ENCODE measurements around the gene DLX2.
"Not testable (repeated sequence)": the region's sequence is repeated elsewhere in the genome, so short reads cannot be mapped to it uniquely, and the experiment has no call there.

DLX2 gene

GRCh38 chr2:172102391-172103359 is at the start of gene DLX2:
Gene DLX2, minus strand, starts transcription at chr2:172102900. Its CDS starts 362 bp downstream, at chr2:172102538.
- Histone ChIP-seq H3K27me3 (replicated peaks; ENCODE audit: control insufficient read depth, insufficient read depth, low read length) (peaks cover 29% of the 10 kb centered on the region), H3K4me3 (ENCODE audit: low read length) (peak within 1 kb of the TSS; percentile 81)
- peak; percentile 97 for DNase-seq (ENCODE audit: low read depth)

GRCh38 chr2:172147944-172148650 is 45.4 kb upstream of the DLX2 start:
- no peak overlapping the region for H3K9ac ChIP-seq (ENCODE audit: low read length)
- peak; percentile 1 for DNase-seq (ENCODE audit: low read depth)
- no peaks in the 10 kb centered on the region for H3K4me1 ChIP-seq (ENCODE audit: control insufficient read depth, insufficient read depth, low read length)
- no peaks in the 10 kb centered on the region for H3K9me3 ChIP-seq (ENCODE audit: control insufficient read depth, low read length)
- H3K36me3 ChIP-seq (ENCODE audit: control insufficient read depth, insufficient read depth, low read length, severe bottlenecking): no peaks in the 10 kb centered on the region
- no peak overlapping the region for H3K4me3 ChIP-seq (ENCODE audit: low read length)
- peaks cover 4% of the 10 kb centered on the region for H3K27me3 ChIP-seq (replicated peaks; ENCODE audit: control insufficient read depth, insufficient read depth, low read length)

More at GRCh38 chr2:172102391-172103359, at the start of gene DLX2:
- Histone ChIP-seq H3K9ac (ENCODE audit: low read length) (peak within 1 kb of the TSS; percentile 47), H3K36me3 (ENCODE audit: control insufficient read depth, insufficient read depth, low read length, severe bottlenecking) (no peaks in the 10 kb centered on the region), H3K9me3 (ENCODE audit: control insufficient read depth, low read length) (no peaks in the 10 kb centered on the region), H3K4me1 (ENCODE audit: control insufficient read depth, insufficient read depth, low read length) (peaks cover 51% of the 10 kb centered on the region)

- Histone ChIP-seq H3K4me3 (ENCODE audit: low read length) (no peak overlapping the region), H3K9ac (ENCODE audit: low read length) (no peak overlapping the region), H3K36me3 (ENCODE audit: control insufficient read depth, insufficient read depth, low read length, severe bottlenecking) (no peaks in the 10 kb centered on the region), H3K27me3 (replicated peaks; ENCODE audit: control insufficient read depth, insufficient read depth, low read length) (peaks cover 2% of the 10 kb centered on the region), H3K4me1 (ENCODE audit: control insufficient read depth, insufficient read depth, low read length) (no peaks in the 10 kb centered on the region), H3K9me3 (ENCODE audit: control insufficient read depth, low read length) (peaks cover 9% of the 10 kb centered on the region)
- no peak for DNase-seq (ENCODE audit: low read depth)
Observed at GRCh38 chr2:172143817-172144216, 41.1 kb upstream of the DLX2 start.

GRCh38 chr2:172138727-172139126 is 36.0 kb upstream of the DLX2 start:
- not testable (repeated sequence) for H3K4me3 ChIP-seq (ENCODE audit: low read length); H3K9ac ChIP-seq (ENCODE audit: low read length); H3K9me3 ChIP-seq (ENCODE audit: control insufficient read depth, low read length); H3K36me3 ChIP-seq (ENCODE audit: control insufficient read depth, insufficient read depth, low read length, severe bottlenecking); DNase-seq (ENCODE audit: low read depth); H3K4me1 ChIP-seq (ENCODE audit: control insufficient read depth, insufficient read depth, low read length); H3K27me3 ChIP-seq (replicated peaks; ENCODE audit: control insufficient read depth, insufficient read depth, low read length)

GRCh38 chr2:172137943-172138342 is 35.2 kb upstream of the DLX2 start:
- Histone ChIP-seq H3K9me3 (ENCODE audit: control insufficient read depth, low read length) (peaks cover 9% of the 10 kb centered on the region), H3K9ac (ENCODE audit: low read length) (no peak overlapping the region), H3K4me3 (ENCODE audit: low read length) (no peak overlapping the region), H3K36me3 (ENCODE audit: control insufficient read depth, insufficient read depth, low read length, severe bottlenecking) (no peaks in the 10 kb centered on the region), H3K27me3 (replicated peaks; ENCODE audit: control insufficient read depth, insufficient read depth, low read length) (no peaks in the 10 kb centered on the region), H3K4me1 (ENCODE audit: control insufficient read depth, insufficient read depth, low read length) (no peaks in the 10 kb centered on the region)
- DNase-seq (ENCODE audit: low read depth): no peak

- Histone ChIP-seq H3K4me3 (ENCODE audit: low read length) (no peak overlapping the region), H3K9ac (ENCODE audit: low read length) (no peak overlapping the region), H3K4me1 (ENCODE audit: control insufficient read depth, insufficient read depth, low read length) (no peaks in the 10 kb centered on the region), H3K36me3 (ENCODE audit: control insufficient read depth, insufficient read depth, low read length, severe bottlenecking) (no peaks in the 10 kb centered on the region), H3K9me3 (ENCODE audit: control insufficient read depth, low read length) (peaks cover 9% of the 10 kb centered on the region), H3K27me3 (replicated peaks; ENCODE audit: control insufficient read depth, insufficient read depth, low read length) (no peaks in the 10 kb centered on the region)
- no peak for DNase-seq (ENCODE audit: low read depth)
Observed at GRCh38 chr2:172137109-172137508, 34.4 kb upstream of the DLX2 start.

GRCh38 chr2:172135446-172135845 is 32.7 kb upstream of the DLX2 start:
- no peak overlapping the region for H3K4me3 ChIP-seq (ENCODE audit: low read length)
- no peaks in the 10 kb centered on the region for H3K36me3 ChIP-seq (ENCODE audit: control insufficient read depth, insufficient read depth, low read length, severe bottlenecking)
- no peak for DNase-seq (ENCODE audit: low read depth)
- no peak overlapping the region for H3K9ac ChIP-seq (ENCODE audit: low read length)
- H3K27me3 ChIP-seq (replicated peaks; ENCODE audit: control insufficient read depth, insufficient read depth, low read length): no peaks in the 10 kb centered on the region
- no peaks in the 10 kb centered on the region for H3K4me1 ChIP-seq (ENCODE audit: control insufficient read depth, insufficient read depth, low read length)
- H3K9me3 ChIP-seq (ENCODE audit: control insufficient read depth, low read length): peaks cover 9% of the 10 kb centered on the region

GRCh38 chr2:172134270-172134669 is 31.6 kb upstream of the DLX2 start:
- H3K4me3 ChIP-seq (ENCODE audit: low read length): no peak overlapping the region
- H3K36me3 ChIP-seq (ENCODE audit: control insufficient read depth, insufficient read depth, low read length, severe bottlenecking): no peaks in the 10 kb centered on the region
- H3K4me1 ChIP-seq (ENCODE audit: control insufficient read depth, insufficient read depth, low read length): no peaks in the 10 kb centered on the region
- no peak overlapping the region for H3K9ac ChIP-seq (ENCODE audit: low read length)
- DNase-seq (ENCODE audit: low read depth): no peak
- H3K9me3 ChIP-seq (ENCODE audit: control insufficient read depth, low read length): no peaks in the 10 kb centered on the region
- no peaks in the 10 kb centered on the region for H3K27me3 ChIP-seq (replicated peaks; ENCODE audit: control insufficient read depth, insufficient read depth, low read length)

- Histone ChIP-seq H3K9me3 (ENCODE audit: control insufficient read depth, low read length) (no peaks in the 10 kb centered on the region), H3K9ac (ENCODE audit: low read length) (no peak overlapping the region), H3K4me3 (ENCODE audit: low read length) (no peak overlapping the region), H3K36me3 (ENCODE audit: control insufficient read depth, insufficient read depth, low read length, severe bottlenecking) (no peaks in the 10 kb centered on the region), H3K4me1 (ENCODE audit: control insufficient read depth, insufficient read depth, low read length) (no peaks in the 10 kb centered on the region), H3K27me3 (replicated peaks; ENCODE audit: control insufficient read depth, insufficient read depth, low read length) (no peaks in the 10 kb centered on the region)
- DNase-seq (ENCODE audit: low read depth): no peak
Observed at GRCh38 chr2:172131713-172132555, 29.2 kb upstream of the DLX2 start.

GRCh38 chr2:172129404-172129803 is 26.7 kb upstream of the DLX2 start:
- no peak for DNase-seq (ENCODE audit: low read depth)
- Histone ChIP-seq H3K36me3 (ENCODE audit: control insufficient read depth, insufficient read depth, low read length, severe bottlenecking) (no peaks in the 10 kb centered on the region), H3K9me3 (ENCODE audit: control insufficient read depth, low read length) (no peaks in the 10 kb centered on the region), H3K4me1 (ENCODE audit: control insufficient read depth, insufficient read depth, low read length) (no peaks in the 10 kb centered on the region), H3K27me3 (replicated peaks; ENCODE audit: control insufficient read depth, insufficient read depth, low read length) (no peaks in the 10 kb centered on the region), H3K9ac (ENCODE audit: low read length) (no peak overlapping the region), H3K4me3 (ENCODE audit: low read length) (no peak overlapping the region)

- H3K27me3 ChIP-seq (replicated peaks; ENCODE audit: control insufficient read depth, insufficient read depth, low read length): no peaks in the 10 kb centered on the region
- H3K36me3 ChIP-seq (ENCODE audit: control insufficient read depth, insufficient read depth, low read length, severe bottlenecking): no peaks in the 10 kb centered on the region
- no peaks in the 10 kb centered on the region for H3K9me3 ChIP-seq (ENCODE audit: control insufficient read depth, low read length)
- DNase-seq (ENCODE audit: low read depth): peak; percentile 25
- H3K4me3 ChIP-seq (ENCODE audit: low read length): no peak overlapping the region
- no peak overlapping the region for H3K9ac ChIP-seq (ENCODE audit: low read length)
- H3K4me1 ChIP-seq (ENCODE audit: control insufficient read depth, insufficient read depth, low read length): no peaks in the 10 kb centered on the region
Observed at GRCh38 chr2:172128484-172128883, 25.8 kb upstream of the DLX2 start.

Data from adipocyte (in vitro differentiated cells).